Fibroblast of the aortic adventitia (primary cell): ENCODE results near the gene DNAJC7. TPM values are rescaled to one million over a fixed set of nuclear protein-coding genes. Genes with fewer than 3 reads are reported as not detected.
A peak's percentile ranks its signal among the peaks of the same experiment; 100 is the strongest.

Source experiments
- DNase-seq: peaks from one replicate; pipeline ENCODE4 v3.0.0-alpha.2; 2010; ENCODE audit warnings: low read depth
- H3K4me3 ChIP-seq: 2 replicates; pipeline ENCODE4 v1.5.1; 2011; ENCODE audit warnings: low read depth, mild to moderate bottlenecking, control low read depth, low read length, moderate library complexity
- total RNA-seq: library from RNA; depleted of rRNA; stranded (reverse); fragments of >200 nt; gene quantifications from 2 replicates; pipeline ENCODE4 v1.2.3, GENCODE V29; 2012; ENCODE audit warnings: low replicate concordance
- TF ChIP-seq, protein P1 (sequence below): IDR thresholded peaks from 2 replicates; pipeline ENCODE4 v1.5.1; 2011; ENCODE audit warnings: mild to moderate bottlenecking, low read length, control low read depth, inconsistent platforms; ENCODE audit not compliant: insufficient read depth

The DNAJC7 gene
- total RNA-seq, 1 donor, result 58.0 TPM

DNA sequence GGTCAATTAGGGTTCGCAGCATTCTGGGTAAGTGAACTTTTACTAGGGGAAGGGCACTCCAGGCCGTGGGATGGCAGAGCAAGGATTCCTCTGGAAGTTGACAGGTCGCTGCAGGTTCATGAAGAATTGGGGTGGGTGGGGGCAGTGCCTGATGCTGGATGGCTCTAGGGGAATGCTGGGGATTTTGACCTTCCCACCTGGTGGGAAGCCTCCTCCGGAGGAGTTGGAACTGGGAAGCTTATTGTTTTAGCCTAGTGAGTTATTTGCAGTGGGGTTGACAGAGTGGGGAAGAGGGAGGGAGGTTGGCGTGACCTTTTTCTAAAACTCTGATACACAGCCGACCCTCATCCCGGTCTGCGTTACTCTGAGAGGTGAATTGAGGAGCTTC lies 33.8 kb upstream of the DNAJC7 start:
- TF ChIP-seq, protein P1, sequence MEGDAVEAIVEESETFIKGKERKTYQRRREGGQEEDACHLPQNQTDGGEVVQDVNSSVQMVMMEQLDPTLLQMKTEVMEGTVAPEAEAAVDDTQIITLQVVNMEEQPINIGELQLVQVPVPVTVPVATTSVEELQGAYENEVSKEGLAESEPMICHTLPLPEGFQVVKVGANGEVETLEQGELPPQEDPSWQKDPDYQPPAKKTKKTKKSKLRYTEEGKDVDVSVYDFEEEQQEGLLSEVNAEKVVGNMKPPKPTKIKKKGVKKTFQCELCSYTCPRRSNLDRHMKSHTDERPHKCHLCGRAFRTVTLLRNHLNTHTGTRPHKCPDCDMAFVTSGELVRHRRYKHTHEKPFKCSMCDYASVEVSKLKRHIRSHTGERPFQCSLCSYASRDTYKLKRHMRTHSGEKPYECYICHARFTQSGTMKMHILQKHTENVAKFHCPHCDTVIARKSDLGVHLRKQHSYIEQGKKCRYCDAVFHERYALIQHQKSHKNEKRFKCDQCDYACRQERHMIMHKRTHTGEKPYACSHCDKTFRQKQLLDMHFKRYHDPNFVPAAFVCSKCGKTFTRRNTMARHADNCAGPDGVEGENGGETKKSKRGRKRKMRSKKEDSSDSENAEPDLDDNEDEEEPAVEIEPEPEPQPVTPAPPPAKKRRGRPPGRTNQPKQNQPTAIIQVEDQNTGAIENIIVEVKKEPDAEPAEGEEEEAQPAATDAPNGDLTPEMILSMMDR, result no peak
- DNase-seq, result no peak
- peak overlapping the region; percentile 25 for H3K4me3 ChIP-seq

DNA sequence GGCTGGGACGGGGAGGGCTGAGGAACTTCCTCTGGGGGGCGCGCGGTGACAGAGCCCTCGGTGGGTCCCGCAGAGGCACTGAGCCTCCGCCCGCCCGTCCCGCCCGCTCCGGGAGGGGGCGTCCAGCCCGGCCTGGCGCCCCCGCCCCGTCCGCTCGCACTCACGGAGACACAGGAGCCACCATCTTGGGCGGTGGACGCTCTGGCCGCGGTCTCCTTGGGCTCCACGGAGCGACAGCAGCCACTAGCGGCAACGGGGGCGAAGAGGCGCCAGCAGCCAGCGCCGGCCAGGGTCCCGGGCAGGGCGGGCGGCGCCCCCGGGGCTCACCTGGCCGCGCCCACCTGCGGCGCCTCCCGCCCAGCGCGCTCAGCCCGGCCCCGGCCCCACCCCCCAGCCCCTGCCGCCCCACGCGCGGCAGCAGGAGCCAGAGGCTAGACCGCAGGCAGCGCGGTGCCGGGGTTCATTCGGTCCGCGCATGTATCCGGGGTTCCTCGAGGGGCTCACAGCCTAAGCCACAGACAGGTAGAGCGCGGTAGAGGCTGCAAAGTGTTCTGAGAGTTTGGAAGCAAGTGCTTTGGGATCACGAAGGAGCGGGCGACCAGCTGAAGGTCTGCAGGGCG lies 33.3 kb upstream of the DNAJC7 start, which contains the start of gene C17orf113:
Gene C17orf113 (minus strand): TSS at position 209 of the 620 bp plus-strand sequence. CDS start 7,225 bp downstream, outside the sequence.
- TF ChIP-seq, protein P1, result peak; percentile 43
- no peak for DNase-seq
- peak within 1 kb of the TSS; percentile 55 for H3K4me3 ChIP-seq

DNA sequence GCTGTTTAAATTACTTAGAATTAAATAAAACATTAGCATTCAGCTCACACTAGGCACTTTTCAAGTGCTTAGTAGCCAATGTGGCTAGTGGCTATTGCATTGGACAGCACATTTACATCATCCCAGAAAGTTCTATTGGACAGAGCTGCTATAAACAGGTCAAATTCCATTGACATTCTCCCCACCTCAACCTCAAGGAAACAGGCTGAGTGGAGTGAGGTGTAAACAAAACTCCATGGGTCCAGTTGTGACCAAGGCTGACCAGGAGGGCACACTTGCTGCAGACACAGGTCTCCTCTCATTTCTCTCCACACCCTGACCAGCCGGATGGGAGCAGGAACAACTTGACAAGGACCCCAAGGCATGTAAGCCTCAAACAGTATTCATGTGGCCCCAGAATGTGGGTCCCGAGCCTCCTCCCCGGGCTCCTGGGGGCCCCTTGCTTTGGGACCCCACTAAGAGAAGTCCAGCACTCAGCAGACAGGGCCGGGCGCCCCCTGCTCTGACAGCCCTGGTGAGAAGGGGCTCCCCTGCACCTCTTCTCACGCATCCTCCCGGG lies 32.7 kb upstream of the DNAJC7 start:
- peak overlapping the region; percentile 55 for H3K4me3 ChIP-seq
- DNase-seq, result no peak
- TF ChIP-seq, protein P1, result no peak

DNA sequence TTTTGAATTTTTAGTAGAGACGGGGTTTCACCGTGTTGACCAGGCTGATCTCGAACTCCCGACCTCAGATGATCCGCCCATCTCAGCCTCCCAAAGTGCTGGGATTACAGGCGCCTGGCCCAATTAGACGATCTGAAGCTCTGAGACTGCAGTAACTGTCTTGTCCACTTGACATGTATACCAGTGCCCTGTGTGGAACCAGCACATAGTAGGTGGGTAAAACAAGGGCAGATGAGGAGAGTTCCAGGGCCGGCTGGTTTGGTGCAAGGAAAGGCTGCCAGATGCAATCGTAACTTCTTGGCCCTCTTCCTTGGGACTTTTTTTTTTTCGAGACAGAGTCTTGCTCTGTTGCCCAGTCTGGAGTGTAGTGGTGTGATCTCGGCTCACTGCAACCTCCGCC lies 30.1 kb upstream of the DNAJC7 start:
- H3K4me3 ChIP-seq, result no peak overlapping the region
- TF ChIP-seq, protein P1, result no peak
- DNase-seq, result no peak

DNA sequence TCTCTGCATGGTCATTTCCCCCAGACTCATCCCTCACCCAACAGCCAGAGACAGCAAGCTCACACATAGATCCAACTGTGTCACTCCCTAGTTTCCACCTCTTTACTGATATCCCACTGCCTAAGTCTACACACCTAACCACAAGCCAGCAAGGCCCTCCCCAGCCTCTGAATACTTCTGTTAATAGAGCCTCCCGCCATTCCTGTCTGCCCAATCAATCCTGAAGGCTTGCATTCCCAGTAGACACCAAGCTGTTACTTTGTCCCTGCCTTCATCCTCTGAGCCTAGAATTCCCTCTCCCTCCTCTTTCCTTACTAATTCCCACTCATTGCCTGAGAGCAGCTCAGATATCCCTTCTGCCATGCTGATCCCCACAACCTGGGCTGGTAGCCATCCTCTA lies 28.5 kb upstream of the DNAJC7 start:
- TF ChIP-seq, protein P1, result no peak
- no peak for DNase-seq
- H3K4me3 ChIP-seq, result no peak overlapping the region

DNA sequence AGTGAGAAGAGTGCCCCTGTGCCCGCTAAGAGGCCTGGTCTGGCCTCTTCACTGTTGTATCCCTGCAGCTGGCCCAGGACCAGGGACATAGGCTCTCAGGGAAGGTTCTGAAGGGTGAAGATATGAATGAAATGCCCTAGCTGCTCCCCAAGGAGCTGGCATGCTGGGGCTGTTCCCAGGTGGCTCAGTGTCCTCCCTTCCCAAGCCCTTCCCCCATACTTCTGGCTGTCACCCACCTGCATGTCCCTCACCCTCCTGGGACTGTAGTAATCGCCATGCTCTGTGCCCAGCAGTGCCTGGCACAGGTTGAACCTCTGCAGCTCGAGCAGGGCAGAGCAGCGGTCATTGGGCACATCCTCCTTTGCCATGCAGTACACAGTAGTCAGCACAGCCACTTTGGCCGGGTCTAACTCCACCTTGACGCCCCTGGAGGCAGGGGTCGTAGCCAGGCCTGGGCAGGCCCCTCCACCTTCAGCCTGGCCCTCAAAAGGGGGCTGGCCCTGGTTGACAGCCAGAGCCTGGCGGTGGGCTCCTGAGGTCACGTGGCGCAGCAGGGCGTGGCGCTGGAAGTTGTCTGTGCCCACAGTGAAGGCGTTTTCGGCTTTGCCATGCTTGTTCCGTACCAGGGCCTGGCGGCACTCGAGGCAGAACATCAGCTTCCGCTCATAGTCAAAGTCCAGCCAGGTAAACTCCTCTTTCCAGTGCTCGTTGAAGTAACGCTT lies 25.5 kb upstream of the DNAJC7 start:
- no peak overlapping the region for H3K4me3 ChIP-seq
- DNase-seq, result no peak
- TF ChIP-seq, protein P1, result no peak
